GM12878 (cell line): ENCODE measurements around the gene CACYBP. TPM values are rescaled to one million over a fixed set of nuclear protein-coding genes. Genes with fewer than 3 reads are reported as not detected.
A peak's percentile ranks its signal among the peaks of the same experiment; 100 is the strongest.

Source experiments
- ATF2 ChIP-seq: IDR thresholded peaks from 2 replicates; pipeline ENCODE4 v1.6.1; 2012; ENCODE audit warnings: low read length, inconsistent platforms
- ETV6 ChIP-seq, 2 experiments: fragments of 450-650 bp in 1 of 2; IDR thresholded peaks in 1 of 2; conservative IDR thresholded peaks in 1 of 2; 2 replicates each; pipeline ENCODE4 v1.6.1; 2014; ENCODE audit warnings: antibody characterized with exemption in 1 of 2, borderline replicate concordance in 1 of 2, low read depth in 1 of 2, mild to moderate bottlenecking in 1 of 2, moderate library complexity in 1 of 2
- GABPA ChIP-seq: IDR thresholded peaks from 2 replicates; pipeline ENCODE4 v1.6.1; 2014; ENCODE audit warnings: antibody characterized with exemption, low read depth, mild to moderate bottlenecking, inconsistent platforms
- JUNB ChIP-seq: IDR thresholded peaks from 2 replicates; pipeline ENCODE4 v1.6.1; 2016; ENCODE audit warnings: antibody characterized with exemption, mild to moderate bottlenecking
- KLF5 ChIP-seq: fragments of 450-650 bp; IDR thresholded peaks from 2 replicates; pipeline ENCODE4 v1.6.1; 2014; ENCODE audit warnings: mild to moderate bottlenecking; ENCODE audit not compliant: partially characterized antibody
- LARP7 ChIP-seq: fragments of 450-650 bp; IDR thresholded peaks from 2 replicates; pipeline ENCODE4 v1.6.1; 2017; ENCODE audit warnings: mild to moderate bottlenecking
- MTA2 ChIP-seq: fragments of 450-650 bp; IDR thresholded peaks from 2 replicates; pipeline ENCODE4 v1.6.1; 2016; ENCODE audit warnings: low read depth, mild to moderate bottlenecking, moderate library complexity
- MXI1 ChIP-seq: fragments of 150-350 bp; IDR thresholded peaks from 2 replicates; pipeline ENCODE4 v1.6.1; 2011; ENCODE audit warnings: low read depth, mild to moderate bottlenecking, inconsistent platforms, low read length, improper control_type of control experiment
- MYC ChIP-seq: IDR thresholded peaks from 2 replicates; pipeline ENCODE4 v1.6.1; 2011; ENCODE audit warnings: mild to moderate bottlenecking, low read length, moderate library complexity, inconsistent platforms; ENCODE audit not compliant: insufficient read depth, insufficient replicate concordance, insufficient read length, severe bottlenecking
- NFYA ChIP-seq: IDR thresholded peaks from 2 replicates; pipeline ENCODE4 v1.6.1; 2011; ENCODE audit warnings: low read depth, mild to moderate bottlenecking, low read length, improper control_type of control experiment, borderline replicate concordance
- NR2C1 ChIP-seq: fragments of 450-650 bp; IDR thresholded peaks from 2 replicates; pipeline ENCODE4 v1.6.1; 2017; ENCODE audit warnings: antibody characterized with exemption, mild to moderate bottlenecking, moderate library complexity
- PRDM15 ChIP-seq: fragments of 450-650 bp; formaldehyde crosslinking; IDR thresholded peaks from 2 replicates; pipeline ENCODE4 v1.4.0; 2020; ENCODE audit warnings: mild to moderate bottlenecking, moderate library complexity
- RAD21 ChIP-seq: IDR thresholded peaks from 2 replicates; pipeline ENCODE4 v1.6.1; 2011; ENCODE audit warnings: mild to moderate bottlenecking, low read depth, low read length, moderate library complexity; ENCODE audit not compliant: insufficient read depth
- RB1 ChIP-seq: fragments of 450-650 bp; formaldehyde crosslinking; IDR thresholded peaks from 2 replicates; pipeline ENCODE4 v1.6.1; 2017; ENCODE audit warnings: mild to moderate bottlenecking, borderline replicate concordance
- RFX5 ChIP-seq: IDR thresholded peaks from 2 replicates; pipeline ENCODE4 v1.6.1; 2011; ENCODE audit warnings: low read depth, low read length, improper control_type of control experiment
- SIN3A ChIP-seq: IDR thresholded peaks from 2 replicates; pipeline ENCODE4 v1.6.1; 2012; ENCODE audit warnings: low read depth, low read length, improper control_type of control experiment
- SMC3 ChIP-seq: IDR thresholded peaks from 2 replicates; pipeline ENCODE4 v1.6.1; 2011; ENCODE audit warnings: low read length, improper control_type of control experiment, borderline replicate concordance
- TBL1XR1 ChIP-seq: IDR thresholded peaks from 2 replicates; pipeline ENCODE4 v1.6.1; 2012; ENCODE audit warnings: low read depth, low read length, improper control_type of control experiment
- YBX1 ChIP-seq: fragments of 450-650 bp; IDR thresholded peaks from 2 replicates; pipeline ENCODE4 v1.6.1; 2016; ENCODE audit warnings: antibody characterized with exemption
- ZNF592 ChIP-seq: fragments of 450-650 bp; IDR thresholded peaks from 2 replicates; pipeline ENCODE4 v1.6.1; 2017; ENCODE audit warnings: mild to moderate bottlenecking, moderate library complexity
- polyA plus RNA-seq, 11 experiments: library from polyadenylated mRNA; depleted of rRNA in 4 of 11; unstranded in 6 of 11; stranded (reverse) in 5 of 11; fragments of >200 nt; fragmentation: Nextera tagmentation in 4 of 11; fragmentation: Illumina TruSeq in 1 of 11; extraction: Ambion mirVana in 4 of 11; extraction: Trizol in 1 of 11; gene quantifications; 1 replicate in 1 of 11; 2 replicates in 10 of 11; pipeline versions ENCODE4 v1.2.1 to v1.2.3, GENCODE V29; 2011 to 2016; ENCODE audit warnings: inconsistent platforms in 2 of 11, missing spikeins in 2 of 11, low read depth in 1 of 11
- total RNA-seq, 4 experiments: library from RNA; depleted of rRNA in 3 of 4; stranded (reverse); fragments of >200 nt in 3 of 4; fragmentation: Illumina TruSeq in 1 of 4; extraction: Trizol in 1 of 4; gene quantifications; 2 replicates each; pipeline versions ENCODE4 v1.2.1 to v1.2.3, GENCODE V29; 2013 to 2021

CACYBP gene
- total and polyA plus RNA-seq, 10 of the 15 experiments (the other 5 are each of a cell fraction or from before 2014, with no cell fraction given) = 77.7 to 488 (median 218) TPM

GRCh38 chr1:174969977-174970376, 29.8 kb upstream of the CACYBP start (continued):
- TF ChIP-seq YBX1 = no peak
- TF ChIP-seq SMC3 = no peak
- no peak for TF ChIP-seq MYC
- TF ChIP-seq NR2C1 = peak; percentile 40
- no peak for TF ChIP-seq LARP7
- no peak for TF ChIP-seq PRDM15 (CRISPR knock-in tag)
- 0 out of 4 replicates have a peak, but pooled peaks of 1 of the 2 experiments have one; percentile 22 for TF ChIP-seq ETV6 (conservative IDR thresholded peaks at IDR 0.05 in 1 of 2, IDR thresholded peaks at IDR 0.05 in 1 of 2; ENCODE audit: borderline replicate concordance in 1 of 2, low read depth in 1 of 2)
- no peak for TF ChIP-seq KLF5
- no peak for TF ChIP-seq RB1
- no peak for TF ChIP-seq SIN3A
- no peak for TF ChIP-seq NFYA
- 0 out of 2 replicates have a peak, but pooled peaks have one; percentile 33 for TF ChIP-seq ZNF592
- TF ChIP-seq JUNB = peak; percentile 78
- no peak for TF ChIP-seq MXI1
- no peak for TF ChIP-seq RAD21
- TF ChIP-seq ATF2 = peak; percentile 57; the same call in 1 of the 2 replicates
- TF ChIP-seq RFX5 = no peak
- TF ChIP-seq MTA2 = peak; percentile 83
- TF ChIP-seq GABPA = 0 out of 2 replicates have a peak, but pooled peaks have one; percentile 27
- TF ChIP-seq TBL1XR1 = no peak
